Anterior cingulate cortex (tissue), 58 donors: ENCODE results near the gene INO80C.
"Not testable (repeated sequence)": the region's sequence is repeated elsewhere in the genome, so short reads cannot be mapped to it uniquely, and the experiment has no call there.

Source experiments
- DNase-seq, 58 donors: peaks; one replicate each; lab custom pipeline; 2025; lab: John Stamatoyannopoulos, UW

INO80C gene

GRCh38 chr18:35489913-35490490 is 7.8 kb downstream of the INO80C start:
- DNase-seq = no peak

GRCh38 chr18:35489281-35489680 is 8.5 kb downstream of the INO80C start:
- not testable (repeated sequence) for DNase-seq

- not testable (repeated sequence) for DNase-seq
These were observed 9.4 kb downstream of the INO80C start for GRCh38 chr18:35488396-35488795.

- DNase-seq = not testable (repeated sequence)
These were observed 10.2 kb downstream of the INO80C start for GRCh38 chr18:35487525-35487924.

- DNase-seq = no peak
These were observed 11.9 kb downstream of the INO80C start for GRCh38 chr18:35485852-35486251.

- DNase-seq = no peak
These were observed 13.7 kb downstream of the INO80C start for GRCh38 chr18:35484034-35484433.

GRCh38 chr18:35481960-35482366 is 15.8 kb downstream of the INO80C start:
- DNase-seq = no peak

GRCh38 chr18:35479911-35480586 is 17.7 kb downstream of the INO80C start:
- no peak for DNase-seq

GRCh38 chr18:35478520-35479435 is 19.0 kb downstream of the INO80C start:
- DNase-seq = peak in 19 of 58 donors; percentile 2 to 51 (median 16)

GRCh38 chr18:35477974-35478373 is 19.8 kb downstream of the INO80C start:
- no peak for DNase-seq

- DNase-seq = no peak
These were observed 20.3 kb downstream of the INO80C start for GRCh38 chr18:35477497-35477896.

- no peak for DNase-seq
These were observed 22.9 kb downstream of the INO80C start for GRCh38 chr18:35474884-35475283.

- DNase-seq = no peak
These were observed 24.2 kb downstream of the INO80C start for GRCh38 chr18:35473562-35473961.

- peak in 36 of 58 donors; percentile 7 to 65 (median 30) for DNase-seq
These were observed 27.3 kb downstream of the INO80C start for GRCh38 chr18:35470435-35470834.

- DNase-seq = no peak
These were observed 28.0 kb downstream of the INO80C start for GRCh38 chr18:35469725-35470124.

- DNase-seq = no peak
These were observed 29.0 kb downstream of the INO80C start for GRCh38 chr18:35468711-35469110.

- DNase-seq = no peak
These were observed 30.1 kb downstream of the INO80C start for GRCh38 chr18:35467624-35468016.

- no peak for DNase-seq
These were observed 30.7 kb downstream of the INO80C start for GRCh38 chr18:35466815-35467623.

- no peak for DNase-seq
These were observed 31.4 kb downstream of the INO80C start for GRCh38 chr18:35466334-35466733.

GRCh38 chr18:35465329-35465728 is 32.4 kb downstream of the INO80C start:
- no peak for DNase-seq
